GM18499 (cell line): ENCODE results near the gene SLC26A6.

Experiments
- ATAC-seq: cut with Tn5 transposase; IDR thresholded peaks from one replicate; pipeline ENCODE4 v1.9.1; 2021; ENCODE audit warnings: moderate number of reproducible peaks; ENCODE audit not compliant: insufficient read depth, unreplicated experiment

The SLC26A6 gene

DNA sequence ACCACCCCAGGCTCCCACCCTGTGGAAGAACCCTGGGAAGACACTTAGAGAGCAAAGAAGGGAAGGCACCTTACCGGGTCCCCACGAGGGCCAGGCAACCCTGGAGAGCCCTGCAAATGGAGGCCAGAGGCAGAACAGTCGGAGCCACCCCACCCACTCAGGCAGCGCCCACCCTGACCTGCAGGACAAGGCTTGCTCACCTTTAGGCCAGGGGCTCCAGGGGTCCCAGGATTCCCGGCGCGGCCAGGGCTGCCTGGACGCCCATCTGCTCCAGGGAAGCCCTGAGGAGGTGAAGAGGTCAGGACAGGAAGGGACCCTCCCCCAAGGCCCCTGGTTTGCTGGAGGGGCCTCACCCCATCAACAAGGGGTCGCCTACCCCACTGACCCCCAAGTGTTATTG, 50.4 kb downstream of the SLC26A6 start:
- ATAC-seq, result no peak

DNA sequence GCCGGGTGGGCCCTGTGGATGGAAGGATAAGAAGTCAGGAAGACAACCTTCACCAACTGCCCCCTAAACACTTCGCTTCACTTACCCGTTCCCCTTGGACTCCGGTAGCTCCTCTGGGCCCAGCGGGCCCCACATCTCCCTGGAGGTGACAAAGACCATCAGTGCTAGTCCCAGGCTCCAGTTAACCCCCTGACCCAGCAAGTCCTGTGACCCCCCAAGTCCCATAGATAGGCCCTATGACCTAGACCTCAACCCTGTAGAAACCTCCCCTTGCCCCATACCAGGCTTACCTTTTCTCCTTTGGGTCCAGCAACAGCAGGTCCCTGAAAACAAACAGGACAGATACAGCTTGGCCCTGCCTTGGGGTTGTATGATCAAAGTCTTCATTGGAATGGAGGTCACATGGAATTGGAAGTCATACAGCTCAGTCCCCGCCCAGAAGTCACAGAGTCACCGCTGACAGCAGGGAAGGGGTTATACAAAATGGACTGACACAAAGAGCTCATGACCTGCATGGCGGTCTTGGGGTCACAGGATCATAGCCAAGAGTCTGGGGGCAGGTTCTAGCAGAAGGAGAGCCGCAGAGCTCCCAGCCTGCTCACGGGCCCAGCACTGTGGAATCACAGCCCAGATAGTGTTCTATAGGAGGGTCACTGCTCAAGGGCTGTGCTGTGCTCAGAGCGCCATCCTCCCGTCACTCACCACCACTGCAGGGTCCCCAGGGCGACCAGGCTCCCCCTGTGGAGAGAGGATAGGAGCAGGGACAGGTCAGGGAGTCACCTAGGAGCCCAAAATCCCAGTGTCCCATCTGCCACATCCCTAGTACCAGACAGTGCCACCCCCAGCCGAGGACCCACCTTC, 53.4 kb downstream of the SLC26A6 start:
- no peak for ATAC-seq

DNA sequence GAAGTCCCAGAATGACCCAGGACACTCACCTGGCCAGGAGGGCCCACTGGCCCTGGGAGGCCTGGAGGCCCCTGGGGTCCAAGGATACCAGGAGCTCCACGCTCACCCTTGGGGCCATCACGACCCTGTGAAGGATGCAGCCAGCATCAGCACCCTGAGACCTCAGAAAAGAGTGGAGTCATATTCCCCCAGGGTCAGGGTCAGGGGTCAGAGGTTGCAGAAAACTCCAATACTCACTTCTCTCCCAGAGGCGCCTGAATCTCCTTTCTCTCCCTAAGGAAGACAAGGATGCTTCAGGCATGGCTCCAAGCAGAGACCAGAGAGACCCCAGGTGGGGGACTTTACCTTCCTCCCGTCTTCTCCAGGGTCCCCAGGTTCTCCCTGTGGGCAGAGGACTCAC, 58.6 kb downstream of the SLC26A6 start:
- ATAC-seq, result no peak
